ENCODE measurements around the gene ANOS1.
"Not testable (repeated sequence)": the region's sequence is repeated elsewhere in the genome, so short reads cannot be mapped to it uniquely, and the experiment has no call there.

ANOS1 gene

DNA sequence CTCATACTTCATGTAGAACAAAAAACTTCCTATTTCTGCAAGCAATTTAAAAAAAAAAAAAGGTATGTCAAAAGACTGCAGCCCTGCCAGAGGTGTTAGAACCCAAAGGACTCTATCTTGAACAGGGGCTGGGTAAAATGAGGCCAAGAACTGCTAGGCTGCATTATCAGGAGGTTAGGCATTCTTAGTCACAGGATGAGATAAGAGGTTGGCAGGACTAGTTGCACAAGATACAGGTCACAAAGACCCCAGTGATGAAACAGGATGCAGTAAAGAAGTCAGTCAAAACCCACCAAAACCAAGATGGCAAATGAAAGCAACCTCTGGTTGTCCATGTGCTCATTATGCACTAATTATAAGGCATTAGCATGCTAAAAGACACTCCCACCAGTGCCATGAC lies 104.1 kb downstream of the ANOS1 start:
- DNase-seq (ENCODE audit: low read depth), result no peak

- no peak for DNase-seq (ENCODE audit: low read depth)
These were observed 124.6 kb downstream of the ANOS1 start for GRCh38 chrX:8607326-8607725.

- no peak for DNase-seq (ENCODE audit: low read depth)
These were observed 127.8 kb downstream of the ANOS1 start for GRCh38 chrX:8604131-8604530.

DNA sequence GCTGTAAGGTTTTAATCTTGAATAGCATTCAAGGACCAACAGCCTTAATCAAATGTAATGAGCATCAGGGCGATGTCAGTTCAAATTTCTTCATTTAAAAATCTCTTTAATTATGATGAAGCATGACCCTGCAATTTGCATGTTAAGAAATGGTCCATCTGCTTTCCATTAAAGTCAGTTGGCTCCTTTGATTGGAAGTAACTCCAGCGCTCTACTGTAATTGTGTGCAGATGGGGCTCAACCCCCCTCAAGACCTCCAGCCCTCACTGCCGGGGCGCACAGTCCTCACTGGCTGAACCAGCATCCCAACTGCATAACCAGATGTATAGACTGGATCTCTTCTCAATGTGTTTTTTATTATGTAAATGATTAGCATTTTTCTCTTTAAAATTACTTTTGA lies 140.4 kb downstream of the ANOS1 start:
- no peak for DNase-seq (ENCODE audit: low read depth)

DNA sequence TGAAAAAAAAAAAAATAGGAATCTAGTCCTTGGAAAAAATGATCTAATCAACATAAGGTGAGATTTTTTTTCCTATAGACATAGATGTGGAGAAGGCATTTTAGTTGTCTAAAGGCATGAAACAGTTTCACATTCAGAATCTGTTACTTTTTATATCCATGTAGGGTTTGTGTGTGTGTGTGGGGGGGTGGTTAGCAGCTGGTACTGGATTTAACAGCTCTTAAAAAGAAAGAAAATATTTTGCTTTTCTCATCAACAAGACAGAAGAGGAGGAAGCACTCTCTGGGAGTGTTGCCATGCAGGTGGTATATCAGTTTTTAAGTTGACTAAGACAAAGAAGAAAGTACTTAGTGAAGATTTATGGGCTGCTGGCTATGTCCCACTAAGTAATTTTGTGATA lies 145.0 kb downstream of the ANOS1 start:
- no peak for DNase-seq (ENCODE audit: low read depth)

DNA sequence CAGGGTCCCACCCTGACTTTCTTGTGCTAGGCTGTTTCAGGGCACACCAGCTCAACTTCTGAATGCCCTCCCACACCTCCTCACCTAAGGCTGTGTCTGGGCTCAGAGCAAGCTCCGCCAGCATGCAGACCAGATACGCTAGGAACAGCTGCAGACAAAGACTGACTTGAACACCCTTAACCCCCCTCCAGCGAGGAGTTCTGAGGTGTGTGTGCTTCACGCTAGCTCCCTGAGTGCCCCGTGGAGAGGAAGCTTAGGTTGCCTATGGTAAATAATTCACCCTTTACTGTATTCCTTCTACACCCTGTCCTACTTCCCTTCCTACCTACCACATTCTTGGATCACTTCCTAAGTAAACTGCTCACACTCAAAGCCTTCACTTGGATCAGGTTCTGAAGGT lies 152.3 kb downstream of the ANOS1 start:
- no peak for DNase-seq (ENCODE audit: low read depth)

DNA sequence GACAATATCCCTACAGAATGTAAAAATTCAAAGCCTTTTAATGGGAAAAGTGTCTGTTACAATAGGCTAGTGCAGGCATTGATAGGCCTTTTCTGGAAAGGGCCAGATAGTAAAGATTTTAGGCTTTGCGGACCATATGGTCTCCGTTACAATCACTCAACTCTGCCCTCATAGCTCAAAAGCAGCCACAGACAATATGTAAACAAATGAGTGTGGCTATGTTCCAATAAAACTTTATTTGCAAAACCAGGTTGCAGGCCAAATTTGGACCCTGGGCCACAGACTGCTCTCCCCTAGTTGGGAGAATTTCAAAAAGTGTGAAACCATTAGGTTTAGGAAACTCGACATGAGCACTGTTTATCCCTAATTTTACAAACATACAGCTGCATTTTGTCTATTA lies 155.1 kb downstream of the ANOS1 start:
- no peak for DNase-seq (ENCODE audit: low read depth)

GRCh38 chrX:8565729-8566128 lies 166.2 kb downstream of the ANOS1 start:
- no peak for DNase-seq (ENCODE audit: low read depth)

DNA sequence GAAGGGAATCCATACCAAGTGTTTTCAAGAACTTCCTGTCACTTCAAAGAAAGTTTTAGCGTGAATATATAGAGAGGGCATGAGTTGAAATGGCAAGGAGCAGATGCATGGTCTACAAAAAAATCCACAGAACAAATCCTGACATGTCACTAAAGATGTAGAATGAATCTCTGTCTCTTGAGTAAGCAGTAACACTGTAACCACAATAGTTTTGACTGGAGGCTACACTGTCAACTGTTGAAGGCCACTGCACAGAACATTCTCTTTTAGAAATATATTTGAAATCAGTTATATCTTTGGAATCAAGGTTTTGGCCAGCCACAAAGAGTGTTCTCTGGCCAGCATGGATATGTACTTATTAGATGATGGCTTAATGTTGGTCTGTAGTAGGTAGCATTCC lies 183.5 kb downstream of the ANOS1 start:
- no peak for DNase-seq (ENCODE audit: low read depth)

DNA sequence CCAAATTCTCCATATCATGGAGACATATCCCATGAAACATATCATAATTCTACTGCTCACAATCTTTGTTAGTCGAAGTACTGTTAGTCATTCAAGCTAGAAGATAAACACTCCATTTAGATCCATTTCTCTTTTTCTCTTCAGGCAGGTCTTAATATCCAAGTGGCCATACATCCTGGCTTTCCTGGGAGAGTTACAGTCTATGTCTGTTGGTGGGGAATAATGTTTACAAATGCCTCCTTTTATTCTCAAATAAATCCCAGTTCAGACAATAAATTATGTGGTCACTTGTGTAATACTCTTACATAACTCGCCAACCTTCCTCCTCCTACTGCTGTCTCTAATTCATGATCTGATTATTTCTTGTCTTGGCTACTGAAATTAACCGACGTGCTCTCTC lies 185.2 kb downstream of the ANOS1 start:
- DNase-seq (ENCODE audit: low read depth), result no peak

GRCh38 chrX:8520791-8521190 lies 211.1 kb downstream of the ANOS1 start:
- no peak for DNase-seq (ENCODE audit: low read depth)

GRCh38 chrX:8520178-8520577 lies 211.8 kb downstream of the ANOS1 start:
- no peak for DNase-seq (ENCODE audit: low read depth)

DNA sequence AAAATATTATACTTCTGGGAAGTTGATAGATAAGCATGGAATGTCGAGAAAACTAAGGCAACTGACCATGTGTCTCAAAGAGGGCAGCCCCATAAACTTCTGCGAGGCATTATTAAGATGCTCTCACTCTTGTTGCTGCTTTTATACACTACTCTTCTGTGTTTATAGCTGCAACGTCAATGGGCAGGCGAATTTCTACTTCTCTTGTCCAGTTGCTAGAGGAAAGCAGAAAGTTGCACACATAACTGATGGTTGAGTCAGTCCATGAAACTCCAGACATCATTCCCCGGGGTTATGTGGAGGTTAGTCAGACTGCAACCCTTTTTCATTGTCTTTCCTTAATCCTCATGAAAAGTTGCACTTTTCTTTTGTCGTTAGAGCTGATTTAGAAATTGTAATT lies 227.5 kb downstream of the ANOS1 start:
- DNase-seq (ENCODE audit: low read depth), result no peak

DNA sequence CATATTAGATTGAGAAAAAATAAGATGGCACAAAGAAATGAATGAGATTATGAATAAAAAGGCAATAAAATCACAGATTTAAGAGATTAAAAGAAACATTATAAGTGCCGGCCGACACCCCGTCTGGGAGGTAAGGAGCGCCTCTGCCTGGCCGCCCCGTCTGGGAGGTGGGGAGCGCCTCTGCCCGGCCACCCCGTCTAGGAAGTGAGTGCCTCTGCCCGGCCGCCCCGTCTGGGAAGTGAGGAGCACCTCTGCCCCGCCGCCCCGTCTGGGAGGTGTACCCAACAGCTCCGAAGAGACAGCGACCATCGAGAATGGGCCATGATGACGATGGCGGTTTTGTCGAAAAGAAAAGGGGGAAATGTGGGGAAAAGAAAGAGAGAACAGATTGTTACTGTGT lies 229.8 kb downstream of the ANOS1 start:
- not testable (repeated sequence) for DNase-seq (ENCODE audit: low read depth)

DNA sequence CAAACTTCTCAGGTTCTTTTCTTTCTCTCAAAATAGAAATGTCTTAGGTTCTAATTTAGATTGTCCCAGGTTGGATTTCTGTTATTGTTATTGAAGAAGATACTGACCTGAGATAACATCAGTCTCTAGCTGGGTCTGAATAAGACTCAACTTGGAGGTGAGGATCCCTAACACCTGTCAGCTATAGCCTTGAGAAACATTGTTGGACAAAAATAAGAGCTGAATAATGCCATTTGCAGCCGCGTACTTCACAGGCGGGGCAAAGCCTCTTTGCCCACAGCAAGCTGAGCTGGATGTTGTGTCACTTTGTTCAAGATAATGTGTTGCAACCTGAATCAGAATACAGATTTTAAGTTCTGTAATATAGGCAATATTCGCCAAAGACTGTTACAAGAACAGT lies 231.7 kb downstream of the ANOS1 start:
- no peak for DNase-seq (ENCODE audit: low read depth)

GRCh38 chrX:8495036-8495435 lies 236.9 kb downstream of the ANOS1 start:
- DNase-seq (ENCODE audit: low read depth), result not testable (repeated sequence)

DNA sequence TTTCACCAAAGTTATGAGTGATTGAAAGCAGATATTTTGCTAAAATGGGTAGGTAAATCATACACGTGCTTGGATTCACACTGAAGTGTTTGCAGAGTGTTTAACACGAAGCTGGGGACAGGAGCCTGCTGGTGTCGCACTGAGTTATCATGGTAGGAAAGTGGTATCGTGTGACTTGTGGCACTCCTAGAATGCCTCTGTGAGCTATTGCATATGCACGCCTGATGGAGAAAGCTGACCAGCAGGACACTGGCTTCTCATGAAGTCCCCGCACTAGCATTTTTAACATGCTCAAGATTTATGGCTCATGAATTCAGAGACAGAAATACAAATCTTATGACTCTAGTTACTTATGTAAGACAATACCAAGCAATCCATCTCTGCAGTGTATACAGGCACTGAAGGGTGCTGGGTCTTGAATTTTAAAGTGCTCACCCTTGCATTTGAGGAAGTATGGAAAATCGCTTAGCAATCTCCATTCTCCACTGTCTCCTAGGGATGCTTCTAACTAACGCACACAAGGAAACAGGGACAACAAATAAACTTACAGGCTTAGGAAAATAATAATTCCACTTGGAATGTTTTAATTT lies 247.5 kb downstream of the ANOS1 start:
- DNase-seq (ENCODE audit: low read depth), result no peak

All from stimulated activated CD4-positive, alpha-beta T cell treated with anti-CD3 and anti-CD28 coated beads, Interleukin-2, amount 100 ng/mL, for 4 hours (primary cell).